ENCODE data around the gene SLC6A20. TPM values are rescaled to one million over a fixed set of nuclear protein-coding genes. Genes with fewer than 3 reads are reported as not detected.

Gene SLC6A20
- total RNA-seq, 1 donor from 2014 or later, result not detected

DNA sequence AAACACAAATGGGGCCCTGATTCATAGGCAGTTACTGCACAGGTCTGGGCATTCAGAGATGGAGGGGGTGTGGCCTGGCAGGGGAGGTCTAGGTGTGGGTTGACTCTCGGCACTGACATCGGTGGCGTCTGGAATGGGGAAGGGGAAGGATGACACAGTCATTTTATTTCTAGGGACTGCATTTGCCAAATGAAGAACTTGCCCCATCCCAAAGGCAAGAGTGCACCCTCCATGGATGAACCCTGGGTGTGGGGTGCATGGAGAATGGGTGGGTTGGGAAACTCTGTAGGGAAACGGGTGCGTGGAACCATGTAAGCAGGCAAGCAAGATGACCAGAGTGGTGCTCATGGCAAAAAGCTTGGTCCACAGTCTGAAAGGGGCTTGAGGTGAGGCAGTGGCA lies 24.5 kb downstream of the SLC6A20 start:
- TF ChIP-seq, protein P1, sequence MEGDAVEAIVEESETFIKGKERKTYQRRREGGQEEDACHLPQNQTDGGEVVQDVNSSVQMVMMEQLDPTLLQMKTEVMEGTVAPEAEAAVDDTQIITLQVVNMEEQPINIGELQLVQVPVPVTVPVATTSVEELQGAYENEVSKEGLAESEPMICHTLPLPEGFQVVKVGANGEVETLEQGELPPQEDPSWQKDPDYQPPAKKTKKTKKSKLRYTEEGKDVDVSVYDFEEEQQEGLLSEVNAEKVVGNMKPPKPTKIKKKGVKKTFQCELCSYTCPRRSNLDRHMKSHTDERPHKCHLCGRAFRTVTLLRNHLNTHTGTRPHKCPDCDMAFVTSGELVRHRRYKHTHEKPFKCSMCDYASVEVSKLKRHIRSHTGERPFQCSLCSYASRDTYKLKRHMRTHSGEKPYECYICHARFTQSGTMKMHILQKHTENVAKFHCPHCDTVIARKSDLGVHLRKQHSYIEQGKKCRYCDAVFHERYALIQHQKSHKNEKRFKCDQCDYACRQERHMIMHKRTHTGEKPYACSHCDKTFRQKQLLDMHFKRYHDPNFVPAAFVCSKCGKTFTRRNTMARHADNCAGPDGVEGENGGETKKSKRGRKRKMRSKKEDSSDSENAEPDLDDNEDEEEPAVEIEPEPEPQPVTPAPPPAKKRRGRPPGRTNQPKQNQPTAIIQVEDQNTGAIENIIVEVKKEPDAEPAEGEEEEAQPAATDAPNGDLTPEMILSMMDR (IDR thresholded peaks at IDR 0.05; ENCODE audit: unreplicated experiment), result no peak
- H3K4me3 Mint-ChIP-seq, result no peak overlapping the region
- H3K9me3 Mint-ChIP-seq, result peaks cover 10% of the 10 kb centered on the region
- peak in 1 of 2 experiments; percentile 35 for DNase-seq (ENCODE audit: low spot score in 2 of 2, unreplicated experiment in 2 of 2)
- no peaks in the 10 kb centered on the region for H3K36me3 Mint-ChIP-seq
- peaks cover 65% of the 10 kb centered on the region for H3K27me3 Mint-ChIP-seq (ENCODE audit: low read depth)
- H3K4me1 Mint-ChIP-seq, result peaks cover 5% of the 10 kb centered on the region
- H3K27ac Mint-ChIP-seq, result no peak overlapping the region

DNA sequence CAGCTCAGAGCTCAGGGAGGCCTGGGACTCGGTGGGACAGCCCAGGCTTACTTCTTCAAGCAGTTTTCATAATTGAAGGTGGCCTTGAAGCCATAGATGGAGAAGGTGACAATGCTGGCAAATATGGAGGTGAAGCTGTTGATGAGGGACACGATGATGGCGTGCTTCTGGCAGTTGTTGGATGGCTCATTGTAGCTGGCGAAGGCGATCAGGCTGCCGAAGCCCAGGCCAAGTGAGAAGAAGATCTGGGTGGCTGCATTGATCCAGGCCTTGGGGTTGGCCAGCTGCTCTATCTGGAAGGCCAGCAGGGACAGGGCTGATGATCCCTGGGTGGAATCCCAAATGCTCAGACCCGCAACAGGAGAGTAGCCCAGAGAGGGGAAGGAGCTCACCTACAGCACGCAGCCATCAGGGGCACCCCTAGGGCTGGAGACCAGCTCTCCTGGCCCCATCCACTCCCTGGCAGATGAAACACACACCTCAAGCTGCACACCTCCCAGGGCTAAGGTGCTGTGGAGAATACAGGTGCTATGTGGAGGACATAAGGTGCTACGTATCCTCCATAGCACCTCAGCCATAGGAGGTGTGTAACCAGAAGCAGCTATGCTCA lies 25.1 kb downstream of the SLC6A20 start:
- peaks cover 5% of the 10 kb centered on the region for H3K4me1 Mint-ChIP-seq
- H3K27me3 Mint-ChIP-seq (ENCODE audit: low read depth), result peaks cover 61% of the 10 kb centered on the region
- no peak overlapping the region for H3K27ac Mint-ChIP-seq
- H3K36me3 Mint-ChIP-seq, result no peaks in the 10 kb centered on the region
- DNase-seq (ENCODE audit: low spot score in 2 of 2, unreplicated experiment in 2 of 2), result peak in 1 of 2 experiments; percentile 28
- TF ChIP-seq, protein P1 (IDR thresholded peaks at IDR 0.05; ENCODE audit: unreplicated experiment), result no peak
- H3K4me3 Mint-ChIP-seq, result no peak overlapping the region
- H3K9me3 Mint-ChIP-seq, result peaks cover 10% of the 10 kb centered on the region

DNA sequence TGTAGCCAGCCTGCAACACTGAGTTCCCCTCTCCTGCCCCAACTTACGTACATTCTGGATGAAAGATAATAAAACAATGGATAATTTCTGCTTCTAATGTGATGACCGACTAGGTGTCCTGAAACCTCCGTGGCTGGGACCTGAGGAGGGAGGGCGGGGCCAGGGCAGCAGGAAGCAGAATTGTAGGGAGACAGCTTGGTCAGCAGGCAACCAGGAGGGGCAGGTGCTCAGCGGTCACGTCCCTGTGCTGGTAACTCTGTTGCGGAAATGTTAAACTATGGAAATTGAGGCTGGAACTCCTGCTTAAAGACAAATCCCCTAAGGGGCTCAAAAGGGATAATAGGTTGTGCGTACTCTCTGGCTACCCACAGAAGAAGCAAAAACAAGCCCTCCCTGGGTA lies 30.4 kb downstream of the SLC6A20 start:
- DNase-seq (ENCODE audit: low spot score in 2 of 2, unreplicated experiment in 2 of 2), result no peak
- no peak overlapping the region for H3K27ac Mint-ChIP-seq
- no peaks in the 10 kb centered on the region for H3K4me1 Mint-ChIP-seq
- H3K36me3 Mint-ChIP-seq, result no peaks in the 10 kb centered on the region
- no peak overlapping the region for H3K4me3 Mint-ChIP-seq
- TF ChIP-seq, protein P1 (IDR thresholded peaks at IDR 0.05; ENCODE audit: unreplicated experiment), result no peak
- H3K9me3 Mint-ChIP-seq, result peaks cover 10% of the 10 kb centered on the region
- peaks cover 37% of the 10 kb centered on the region for H3K27me3 Mint-ChIP-seq (ENCODE audit: low read depth)

DNA sequence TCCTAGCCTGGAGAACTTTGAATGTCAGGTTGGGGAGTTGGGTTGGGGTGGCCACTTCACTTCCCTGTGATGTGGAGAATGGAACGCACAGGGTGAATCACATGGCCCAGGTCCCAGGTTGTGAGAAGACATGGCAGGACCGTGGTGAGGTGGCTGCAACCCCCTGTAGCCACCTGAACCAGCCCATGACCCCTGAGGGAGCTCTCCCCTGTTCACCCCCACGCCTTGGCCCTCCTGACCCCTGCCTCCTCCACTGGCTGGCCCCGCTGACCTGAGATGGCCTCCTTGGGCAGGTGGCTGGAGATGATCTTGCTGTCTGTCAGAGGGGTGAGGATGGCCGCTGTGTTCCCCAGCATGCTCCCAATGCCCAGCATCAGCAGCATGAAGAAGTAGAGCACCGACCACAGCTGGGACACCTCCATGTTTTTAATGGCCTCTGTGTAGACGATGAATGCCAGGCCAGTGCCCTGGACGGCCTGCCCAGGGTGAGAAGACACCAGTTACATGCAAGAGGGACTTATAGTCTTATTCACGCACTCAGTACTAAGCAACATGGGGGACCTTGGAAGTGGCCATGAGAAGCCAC lies 31.0 kb downstream of the SLC6A20 start:
- H3K27ac Mint-ChIP-seq, result no peak overlapping the region
- no peaks in the 10 kb centered on the region for H3K36me3 Mint-ChIP-seq
- TF ChIP-seq, protein P1 (IDR thresholded peaks at IDR 0.05; ENCODE audit: unreplicated experiment), result no peak
- DNase-seq (ENCODE audit: low spot score in 2 of 2, unreplicated experiment in 2 of 2), result no peak
- H3K4me1 Mint-ChIP-seq, result no peaks in the 10 kb centered on the region
- peaks cover 32% of the 10 kb centered on the region for H3K27me3 Mint-ChIP-seq (ENCODE audit: low read depth)
- H3K9me3 Mint-ChIP-seq, result peaks cover 10% of the 10 kb centered on the region
- no peak overlapping the region for H3K4me3 Mint-ChIP-seq

DNA sequence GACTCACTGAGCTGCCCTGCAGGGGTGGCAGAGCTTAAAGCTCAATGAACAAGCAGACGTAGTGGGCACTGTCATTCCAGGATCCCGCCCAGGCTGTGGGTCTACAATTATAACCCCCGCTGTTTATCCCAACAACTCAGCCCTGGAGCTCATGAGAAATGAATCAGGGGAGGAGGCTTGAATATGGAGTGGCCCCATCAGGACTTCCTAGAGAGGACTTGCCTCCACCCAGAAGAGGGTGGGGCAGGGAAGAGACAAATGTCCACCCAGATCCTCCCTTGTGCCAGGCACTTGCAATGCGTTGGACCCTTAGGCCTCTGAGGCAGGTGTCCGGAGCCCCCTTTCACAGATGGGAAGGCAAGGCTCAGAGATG lies 33.0 kb downstream of the SLC6A20 start:
- Mint-ChIP-seq H3K27me3 (ENCODE audit: low read depth) (peaks cover 11% of the 10 kb centered on the region), H3K27ac (no peak overlapping the region), H3K9me3 (peaks cover 10% of the 10 kb centered on the region), H3K36me3 (no peaks in the 10 kb centered on the region), H3K4me3 (no peak overlapping the region), H3K4me1 (no peaks in the 10 kb centered on the region)
- TF ChIP-seq, protein P1 (IDR thresholded peaks at IDR 0.05; ENCODE audit: unreplicated experiment), result no peak
- DNase-seq (ENCODE audit: low spot score in 2 of 2, unreplicated experiment in 2 of 2), result no peak
